HepG2 (cell line): ENCODE measurements around the gene MECR.
A peak's percentile ranks its signal among the peaks of the same experiment; 100 is the strongest.

Experiments
- ARID2 ChIP-seq: sonication (generic); formaldehyde crosslinking; IDR thresholded peaks from 2 replicates; pipeline ENCODE4 v1.8.1; 2022; ENCODE audit warnings: mild to moderate bottlenecking, missing genetic modification reagents, borderline replicate concordance
- EZH2 ChIP-seq: conservative IDR thresholded peaks from 2 replicates; pipeline ENCODE4 v1.6.1; 2012; ENCODE audit warnings: mild to moderate bottlenecking, low read depth, low read length, moderate library complexity
- IKZF4 ChIP-seq: sonication (generic); formaldehyde crosslinking; IDR thresholded peaks from 2 replicates; pipeline ENCODE4 v1.5.1; 2020; ENCODE audit warnings: borderline replicate concordance, mild to moderate bottlenecking, low read depth, missing genetic modification reagents; ENCODE audit errors: not compliant biosample characterization
- NAIF1 ChIP-seq: sonication (generic); formaldehyde crosslinking; IDR thresholded peaks from 2 replicates; pipeline ENCODE4 v1.5.0; 2020; ENCODE audit warnings: mild to moderate bottlenecking, missing genetic modification reagents, borderline replicate concordance
- POLR2A ChIP-seq, 2 experiments: IDR thresholded peaks; 2 replicates each; pipeline ENCODE4 v1.6.1; 2011; ENCODE audit warnings: low read depth in 2 of 2, low read length in 2 of 2, mild to moderate bottlenecking in 1 of 2, moderate library complexity in 1 of 2; ENCODE audit not compliant: insufficient read depth in 1 of 2
- POLR2AphosphoS5 ChIP-seq: IDR thresholded peaks from 2 replicates; pipeline ENCODE4 v1.6.1; 2012; ENCODE audit warnings: low read depth, low read length
- TCF7L2 ChIP-seq: IDR thresholded peaks from 2 replicates; pipeline ENCODE4 v1.6.1; 2011; ENCODE audit warnings: mild to moderate bottlenecking, low read depth, low read length, moderate library complexity
- ZNF160 ChIP-seq: sonication (generic); formaldehyde crosslinking; IDR thresholded peaks from 2 replicates; pipeline ENCODE4 v1.8.0; 2022; ENCODE audit warnings: mild to moderate bottlenecking, inconsistent platforms, missing genetic modification reagents
- TF ChIP-seq, protein P1 (sequence below): sonication (generic); formaldehyde crosslinking; IDR thresholded peaks from 2 replicates; pipeline ENCODE4 v1.5.0; 2020; ENCODE audit warnings: missing genetic modification reagents
- TF ChIP-seq, protein P2 (sequence below): sonication (generic); formaldehyde crosslinking; IDR thresholded peaks from 2 replicates; pipeline ENCODE4 v1.5.0; 2020; ENCODE audit warnings: mild to moderate bottlenecking, missing genetic modification reagents, moderate library complexity
- TF ChIP-seq, protein P3 (sequence below): sonication (generic); formaldehyde crosslinking; IDR thresholded peaks from 2 replicates; pipeline ENCODE4 v1.4.0; 2020; ENCODE audit warnings: missing genetic modification reagents
- TF ChIP-seq, protein P4 (sequence below): sonication (generic); formaldehyde crosslinking; IDR thresholded peaks from 2 replicates; pipeline ENCODE4 v1.4.0; 2020; ENCODE audit warnings: missing genetic modification reagents, borderline replicate concordance
- TF ChIP-seq, protein P5 (sequence below): sonication (generic); formaldehyde crosslinking; IDR thresholded peaks from 2 replicates; pipeline ENCODE4 v1.8.1; 2023; ENCODE audit warnings: missing genetic modification reagents, inconsistent platforms, borderline replicate concordance
- TF ChIP-seq, protein P6 (sequence below): sonication (generic); formaldehyde crosslinking; IDR thresholded peaks from 2 replicates; pipeline ENCODE4 v1.4.0; 2020; ENCODE audit warnings: mild to moderate bottlenecking, missing genetic modification reagents

DNA sequence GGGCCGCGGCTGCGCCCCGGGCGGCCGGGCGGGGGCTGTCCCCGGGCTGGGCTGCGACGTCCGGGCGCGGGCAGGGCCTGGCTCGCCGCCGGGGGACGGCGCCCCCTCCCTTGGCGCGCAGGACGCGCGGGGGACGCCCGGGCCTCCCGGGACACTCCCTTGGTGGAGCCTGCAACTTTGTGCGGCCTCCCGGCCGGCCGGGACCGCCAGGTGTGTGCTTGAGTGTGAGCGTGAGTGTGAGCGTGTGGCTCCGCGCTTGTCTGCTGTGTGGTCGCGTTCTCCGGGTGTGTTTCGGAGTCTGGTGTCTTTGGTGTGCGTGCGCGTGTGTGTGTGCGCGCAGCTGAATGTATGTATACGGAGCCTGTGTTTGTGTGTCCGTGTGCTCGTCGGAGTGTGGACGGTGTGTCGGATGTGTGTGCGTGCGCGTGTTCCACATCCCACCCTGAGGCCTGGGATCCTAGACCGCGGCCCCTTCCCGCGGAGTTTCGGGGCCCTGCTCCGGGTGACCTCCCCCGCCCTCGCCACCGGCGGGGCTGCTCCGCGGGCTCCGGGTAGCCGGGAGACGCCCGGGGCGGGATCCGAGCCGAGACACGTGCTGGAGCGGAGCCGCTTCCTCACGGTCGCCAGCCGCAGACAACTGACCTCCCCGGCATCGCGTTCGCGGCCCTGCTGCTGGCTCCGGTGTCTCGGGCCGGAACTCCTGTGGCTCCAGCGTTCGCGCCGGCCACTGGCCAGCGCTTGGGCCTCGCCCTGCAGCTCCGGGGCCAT, 7.3 kb upstream of the MECR start:
- TF ChIP-seq, protein P1, sequence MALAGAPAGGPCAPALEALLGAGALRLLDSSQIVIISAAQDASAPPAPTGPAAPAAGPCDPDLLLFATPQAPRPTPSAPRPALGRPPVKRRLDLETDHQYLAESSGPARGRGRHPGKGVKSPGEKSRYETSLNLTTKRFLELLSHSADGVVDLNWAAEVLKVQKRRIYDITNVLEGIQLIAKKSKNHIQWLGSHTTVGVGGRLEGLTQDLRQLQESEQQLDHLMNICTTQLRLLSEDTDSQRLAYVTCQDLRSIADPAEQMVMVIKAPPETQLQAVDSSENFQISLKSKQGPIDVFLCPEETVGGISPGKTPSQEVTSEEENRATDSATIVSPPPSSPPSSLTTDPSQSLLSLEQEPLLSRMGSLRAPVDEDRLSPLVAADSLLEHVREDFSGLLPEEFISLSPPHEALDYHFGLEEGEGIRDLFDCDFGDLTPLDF (CRISPR knock-in tag): no peak
- no peak for TF ChIP-seq EZH2
- TF ChIP-seq, protein P2, sequence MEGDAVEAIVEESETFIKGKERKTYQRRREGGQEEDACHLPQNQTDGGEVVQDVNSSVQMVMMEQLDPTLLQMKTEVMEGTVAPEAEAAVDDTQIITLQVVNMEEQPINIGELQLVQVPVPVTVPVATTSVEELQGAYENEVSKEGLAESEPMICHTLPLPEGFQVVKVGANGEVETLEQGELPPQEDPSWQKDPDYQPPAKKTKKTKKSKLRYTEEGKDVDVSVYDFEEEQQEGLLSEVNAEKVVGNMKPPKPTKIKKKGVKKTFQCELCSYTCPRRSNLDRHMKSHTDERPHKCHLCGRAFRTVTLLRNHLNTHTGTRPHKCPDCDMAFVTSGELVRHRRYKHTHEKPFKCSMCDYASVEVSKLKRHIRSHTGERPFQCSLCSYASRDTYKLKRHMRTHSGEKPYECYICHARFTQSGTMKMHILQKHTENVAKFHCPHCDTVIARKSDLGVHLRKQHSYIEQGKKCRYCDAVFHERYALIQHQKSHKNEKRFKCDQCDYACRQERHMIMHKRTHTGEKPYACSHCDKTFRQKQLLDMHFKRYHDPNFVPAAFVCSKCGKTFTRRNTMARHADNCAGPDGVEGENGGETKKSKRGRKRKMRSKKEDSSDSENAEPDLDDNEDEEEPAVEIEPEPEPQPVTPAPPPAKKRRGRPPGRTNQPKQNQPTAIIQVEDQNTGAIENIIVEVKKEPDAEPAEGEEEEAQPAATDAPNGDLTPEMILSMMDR (CRISPR knock-in tag): no peak
- TF ChIP-seq ARID2 (CRISPR knock-in tag): no peak
- TF ChIP-seq POLR2A (IDR thresholded peaks at IDR 0.05; ENCODE audit: insufficient read depth in 1 of 2, low read depth in 2 of 2, low read length in 2 of 2): no peak
- TF ChIP-seq IKZF4 (CRISPR knock-in tag): no peak
- TF ChIP-seq ZNF160 (CRISPR knock-in tag): no peak
- no peak for TF ChIP-seq POLR2AphosphoS5
- TF ChIP-seq, protein P3, sequence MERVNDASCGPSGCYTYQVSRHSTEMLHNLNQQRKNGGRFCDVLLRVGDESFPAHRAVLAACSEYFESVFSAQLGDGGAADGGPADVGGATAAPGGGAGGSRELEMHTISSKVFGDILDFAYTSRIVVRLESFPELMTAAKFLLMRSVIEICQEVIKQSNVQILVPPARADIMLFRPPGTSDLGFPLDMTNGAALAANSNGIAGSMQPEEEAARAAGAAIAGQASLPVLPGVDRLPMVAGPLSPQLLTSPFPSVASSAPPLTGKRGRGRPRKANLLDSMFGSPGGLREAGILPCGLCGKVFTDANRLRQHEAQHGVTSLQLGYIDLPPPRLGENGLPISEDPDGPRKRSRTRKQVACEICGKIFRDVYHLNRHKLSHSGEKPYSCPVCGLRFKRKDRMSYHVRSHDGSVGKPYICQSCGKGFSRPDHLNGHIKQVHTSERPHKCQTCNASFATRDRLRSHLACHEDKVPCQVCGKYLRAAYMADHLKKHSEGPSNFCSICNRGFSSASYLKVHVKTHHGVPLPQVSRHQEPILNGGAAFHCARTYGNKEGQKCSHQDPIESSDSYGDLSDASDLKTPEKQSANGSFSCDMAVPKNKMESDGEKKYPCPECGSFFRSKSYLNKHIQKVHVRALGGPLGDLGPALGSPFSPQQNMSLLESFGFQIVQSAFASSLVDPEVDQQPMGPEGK (CRISPR knock-in tag): 0 out of 2 replicates have a peak, but pooled peaks have one; percentile 21
- TF ChIP-seq, protein P4, sequence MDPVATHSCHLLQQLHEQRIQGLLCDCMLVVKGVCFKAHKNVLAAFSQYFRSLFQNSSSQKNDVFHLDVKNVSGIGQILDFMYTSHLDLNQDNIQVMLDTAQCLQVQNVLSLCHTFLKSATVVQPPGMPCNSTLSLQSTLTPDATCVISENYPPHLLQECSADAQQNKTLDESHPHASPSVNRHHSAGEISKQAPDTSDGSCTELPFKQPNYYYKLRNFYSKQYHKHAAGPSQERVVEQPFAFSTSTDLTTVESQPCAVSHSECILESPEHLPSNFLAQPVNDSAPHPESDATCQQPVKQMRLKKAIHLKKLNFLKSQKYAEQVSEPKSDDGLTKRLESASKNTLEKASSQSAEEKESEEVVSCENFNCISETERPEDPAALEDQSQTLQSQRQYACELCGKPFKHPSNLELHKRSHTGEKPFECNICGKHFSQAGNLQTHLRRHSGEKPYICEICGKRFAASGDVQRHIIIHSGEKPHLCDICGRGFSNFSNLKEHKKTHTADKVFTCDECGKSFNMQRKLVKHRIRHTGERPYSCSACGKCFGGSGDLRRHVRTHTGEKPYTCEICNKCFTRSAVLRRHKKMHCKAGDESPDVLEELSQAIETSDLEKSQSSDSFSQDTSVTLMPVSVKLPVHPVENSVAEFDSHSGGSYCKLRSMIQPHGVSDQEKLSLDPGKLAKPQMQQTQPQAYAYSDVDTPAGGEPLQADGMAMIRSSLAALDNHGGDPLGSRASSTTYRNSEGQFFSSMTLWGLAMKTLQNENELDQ (CRISPR knock-in tag): no peak
- no peak for TF ChIP-seq NAIF1 (CRISPR knock-in tag)
- no peak for TF ChIP-seq TCF7L2
- TF ChIP-seq, protein P5, sequence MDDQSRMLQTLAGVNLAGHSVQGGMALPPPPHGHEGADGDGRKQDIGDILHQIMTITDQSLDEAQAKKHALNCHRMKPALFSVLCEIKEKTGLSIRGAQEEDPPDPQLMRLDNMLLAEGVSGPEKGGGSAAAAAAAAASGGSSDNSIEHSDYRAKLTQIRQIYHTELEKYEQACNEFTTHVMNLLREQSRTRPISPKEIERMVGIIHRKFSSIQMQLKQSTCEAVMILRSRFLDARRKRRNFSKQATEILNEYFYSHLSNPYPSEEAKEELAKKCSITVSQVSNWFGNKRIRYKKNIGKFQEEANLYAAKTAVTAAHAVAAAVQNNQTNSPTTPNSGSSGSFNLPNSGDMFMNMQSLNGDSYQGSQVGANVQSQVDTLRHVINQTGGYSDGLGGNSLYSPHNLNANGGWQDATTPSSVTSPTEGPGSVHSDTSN (CRISPR knock-in tag): no peak
- TF ChIP-seq, protein P6, sequence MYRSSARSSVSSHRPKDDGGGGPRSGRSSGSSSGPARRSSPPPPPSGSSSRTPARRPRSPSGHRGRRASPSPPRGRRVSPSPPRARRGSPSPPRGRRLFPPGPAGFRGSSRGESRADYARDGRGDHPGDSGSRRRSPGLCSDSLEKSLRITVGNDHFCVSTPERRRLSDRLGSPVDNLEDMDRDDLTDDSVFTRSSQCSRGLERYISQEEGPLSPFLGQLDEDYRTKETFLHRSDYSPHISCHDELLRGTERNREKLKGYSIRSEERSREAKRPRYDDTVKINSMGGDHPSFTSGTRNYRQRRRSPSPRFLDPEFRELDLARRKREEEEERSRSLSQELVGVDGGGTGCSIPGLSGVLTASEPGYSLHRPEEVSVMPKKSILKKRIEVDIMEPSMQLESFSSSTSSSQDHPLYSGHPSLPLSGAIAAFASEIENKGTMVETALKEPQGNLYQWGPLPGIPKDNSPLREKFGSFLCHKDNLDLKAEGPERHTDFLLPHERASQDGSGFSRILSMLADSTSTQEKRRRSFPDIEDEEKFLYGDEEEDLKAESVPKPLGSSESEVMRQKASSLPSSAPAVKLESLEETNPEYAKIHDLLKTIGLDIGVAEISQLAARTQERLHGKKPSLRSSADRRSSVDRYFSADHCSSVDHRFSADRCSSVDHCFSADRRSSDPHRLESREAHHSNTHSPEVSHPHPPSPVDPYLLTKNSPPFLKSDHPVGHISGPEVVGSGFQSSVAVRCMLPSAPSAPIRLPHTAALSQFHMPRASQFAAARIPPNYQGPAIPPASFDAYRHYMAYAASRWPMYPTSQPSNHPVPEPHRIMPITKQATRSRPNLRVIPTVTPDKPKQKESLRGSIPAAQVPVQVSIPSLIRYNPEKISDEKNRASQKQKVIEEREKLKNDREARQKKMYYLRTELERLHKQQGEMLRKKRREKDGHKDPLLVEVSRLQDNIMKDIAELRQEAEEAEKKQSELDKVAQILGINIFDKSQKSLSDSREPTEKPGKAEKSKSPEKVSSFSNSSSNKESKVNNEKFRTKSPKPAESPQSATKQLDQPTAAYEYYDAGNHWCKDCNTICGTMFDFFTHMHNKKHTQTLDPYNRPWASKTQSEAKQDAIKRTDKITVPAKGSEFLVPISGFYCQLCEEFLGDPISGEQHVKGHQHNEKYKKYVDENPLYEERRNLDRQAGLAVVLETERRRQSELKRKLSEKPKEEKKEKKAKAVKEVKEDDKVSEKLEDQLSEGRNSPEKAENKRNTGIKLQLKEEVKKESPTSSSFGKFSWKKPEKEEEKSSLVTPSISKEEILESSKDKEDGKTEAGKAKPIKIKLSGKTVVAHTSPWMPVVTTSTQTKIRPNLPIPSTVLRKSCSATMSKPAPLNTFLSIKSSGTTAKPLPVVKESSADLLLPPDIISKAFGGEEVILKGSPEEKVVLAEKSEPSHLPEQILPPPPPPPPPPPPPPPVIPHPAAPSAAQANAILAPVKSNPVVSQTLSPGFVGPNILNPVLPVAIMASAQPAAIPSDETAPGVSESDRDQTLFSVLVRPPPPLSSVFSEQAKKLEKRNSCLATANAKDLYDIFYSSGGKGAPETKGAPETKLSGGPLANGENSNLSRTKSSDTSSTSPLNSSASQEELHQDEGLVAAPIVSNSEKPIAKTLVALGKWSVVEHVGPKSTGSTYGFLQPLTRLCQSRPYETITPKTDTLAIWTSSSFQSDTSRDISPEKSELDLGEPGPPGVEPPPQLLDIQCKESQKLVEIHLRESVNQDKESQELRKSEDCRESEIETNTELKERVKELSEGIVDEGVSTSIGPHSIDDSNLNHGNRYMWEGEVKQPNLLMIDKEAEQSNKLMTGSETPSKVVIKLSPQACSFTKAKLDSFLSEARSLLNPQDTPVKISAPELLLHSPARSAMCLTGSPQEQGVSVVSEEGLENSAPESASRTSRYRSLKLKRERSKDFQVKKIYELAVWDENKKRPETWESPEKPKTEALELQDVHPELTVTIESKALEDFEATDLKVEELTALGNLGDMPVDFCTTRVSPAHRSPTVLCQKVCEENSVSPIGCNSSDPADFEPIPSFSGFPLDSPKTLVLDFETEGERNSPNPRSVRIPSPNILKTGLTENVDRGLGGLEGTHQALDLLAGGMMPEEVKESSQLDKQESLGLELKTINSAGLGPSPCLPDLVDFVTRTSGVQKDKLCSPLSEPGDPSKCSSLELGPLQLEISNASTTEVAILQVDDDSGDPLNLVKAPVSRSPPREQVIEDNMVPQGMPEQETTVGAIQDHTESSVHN: no peak
